OCI-LY1 (cell line): ENCODE measurements around the gene ADORA2A.
A peak's percentile ranks its signal among the peaks of the same experiment; 100 is the strongest.

Experiments used
- H2AFZ ChIP-seq: fragments of 200-600 bp; sonication (generic), shearing (Covaris generic); 2 replicates; pipeline ENCODE4 v1.6.0; 2014; ENCODE audit warnings: antibody characterized with exemption, mild to moderate bottlenecking, low read length
- H3F3A ChIP-seq: fragments of 200-600 bp; sonication (generic), shearing (Covaris generic); 2 replicates; pipeline ENCODE4 v1.6.0; 2014; ENCODE audit warnings: mild to moderate bottlenecking, antibody characterized with exemption, low read length, moderate library complexity; ENCODE audit not compliant: insufficient read depth
- H3K27ac ChIP-seq: fragments of 200-600 bp; sonication (generic); 2 replicates; pipeline ENCODE4 v1.5.1; 2014; ENCODE audit warnings: low read length, mixed run types, mild to moderate bottlenecking, low read depth; ENCODE audit not compliant: poor library complexity, severe bottlenecking
- H3K27me3 ChIP-seq: fragments of 200-600 bp; sonication (generic); 2 replicates; pipeline ENCODE4 v1.6.0; 2014; ENCODE audit warnings: antibody characterized with exemption, mild to moderate bottlenecking, low read length, moderate library complexity; ENCODE audit not compliant: insufficient read depth
- H3K36me3 ChIP-seq: fragments of 200-600 bp; sonication (generic); 2 replicates; pipeline ENCODE4 v1.6.1; 2014; ENCODE audit warnings: mild to moderate bottlenecking, antibody characterized with exemption, low read length, moderate library complexity, mixed read lengths; ENCODE audit not compliant: insufficient read depth
- H3K4me1 ChIP-seq: fragments of 200-600 bp; sonication (generic); 2 replicates; pipeline ENCODE4 v1.5.1; 2014; ENCODE audit warnings: mild to moderate bottlenecking, low read length, moderate library complexity; ENCODE audit not compliant: insufficient read depth, severe bottlenecking
- H3K4me2 ChIP-seq: fragments of 200-600 bp; sonication (generic), shearing (Covaris generic); 2 replicates; pipeline ENCODE4 v1.6.1; 2014; ENCODE audit warnings: low read length
- H3K4me3 ChIP-seq: fragments of 200-600 bp; sonication (generic); 2 replicates; pipeline ENCODE4 v1.5.1; 2014; ENCODE audit warnings: low read length, low read depth, mild to moderate bottlenecking, mixed read lengths; ENCODE audit not compliant: poor library complexity, severe bottlenecking
- H3K79me2 ChIP-seq: fragments of 200-600 bp; shearing (Covaris generic); 2 replicates; pipeline ENCODE4 v1.6.1; 2016; ENCODE audit warnings: mixed run types, low read length, mixed read lengths; ENCODE audit not compliant: insufficient read depth
- H3K9ac ChIP-seq: fragments of 200-600 bp; sonication (generic), shearing (Covaris generic); 2 replicates; pipeline ENCODE4 v1.6.1; 2014; ENCODE audit warnings: mild to moderate bottlenecking, low read length, mixed read lengths
- H3K9me2 ChIP-seq: fragments of 200-600 bp; sonication (generic), shearing (Covaris generic); 2 replicates; pipeline ENCODE4 v1.6.1; 2014; ENCODE audit warnings: low read depth, mild to moderate bottlenecking, low read length, mixed read lengths
- H3K9me3 ChIP-seq: fragments of 200-600 bp; shearing (Covaris generic); 2 replicates; pipeline ENCODE4 v1.6.1; 2014; ENCODE audit warnings: low read length, mixed read lengths
- H4K20me1 ChIP-seq: fragments of 200-600 bp; sonication (generic), shearing (Covaris generic); 2 replicates; pipeline ENCODE4 v1.6.0; 2016; ENCODE audit warnings: mild to moderate bottlenecking, low read length; ENCODE audit not compliant: insufficient read depth
- EZH2 ChIP-seq: fragments of 200-600 bp; sonication (generic), shearing (Covaris generic); IDR thresholded peaks from 2 replicates; pipeline ENCODE4 v1.8.0; 2017; ENCODE audit warnings: borderline replicate concordance, mixed run types, mild to moderate bottlenecking, antibody characterized with exemption, low read length, moderate library complexity, mixed read lengths
- TF ChIP-seq, protein P1 (sequence below): fragments of 200-600 bp; sonication (generic), shearing (Covaris generic); IDR thresholded peaks from 2 replicates; pipeline ENCODE4 v1.5.1; 2017; ENCODE audit warnings: mild to moderate bottlenecking, antibody characterized with exemption, low read length, moderate library complexity, mixed read lengths

The ADORA2A gene

GRCh38 chr22:24427500-24428164, at the start of gene ADORA2A:
TSS of gene ADORA2A (plus strand) at chr22:24427599. CDS start at chr22:24433405, 5,806 bp downstream.
- no peaks in the 10 kb centered on the region for H3K27me3 ChIP-seq
- H3K4me2 ChIP-seq: peak within 1 kb of the TSS; percentile 70
- no peaks in the 10 kb centered on the region for H3K79me2 ChIP-seq
- H3K27ac ChIP-seq: peak within 1 kb of the TSS; percentile 99
- H3K9me2 ChIP-seq: no peaks in the 10 kb centered on the region
- TF ChIP-seq EZH2: no peak
- TF ChIP-seq, protein P1, sequence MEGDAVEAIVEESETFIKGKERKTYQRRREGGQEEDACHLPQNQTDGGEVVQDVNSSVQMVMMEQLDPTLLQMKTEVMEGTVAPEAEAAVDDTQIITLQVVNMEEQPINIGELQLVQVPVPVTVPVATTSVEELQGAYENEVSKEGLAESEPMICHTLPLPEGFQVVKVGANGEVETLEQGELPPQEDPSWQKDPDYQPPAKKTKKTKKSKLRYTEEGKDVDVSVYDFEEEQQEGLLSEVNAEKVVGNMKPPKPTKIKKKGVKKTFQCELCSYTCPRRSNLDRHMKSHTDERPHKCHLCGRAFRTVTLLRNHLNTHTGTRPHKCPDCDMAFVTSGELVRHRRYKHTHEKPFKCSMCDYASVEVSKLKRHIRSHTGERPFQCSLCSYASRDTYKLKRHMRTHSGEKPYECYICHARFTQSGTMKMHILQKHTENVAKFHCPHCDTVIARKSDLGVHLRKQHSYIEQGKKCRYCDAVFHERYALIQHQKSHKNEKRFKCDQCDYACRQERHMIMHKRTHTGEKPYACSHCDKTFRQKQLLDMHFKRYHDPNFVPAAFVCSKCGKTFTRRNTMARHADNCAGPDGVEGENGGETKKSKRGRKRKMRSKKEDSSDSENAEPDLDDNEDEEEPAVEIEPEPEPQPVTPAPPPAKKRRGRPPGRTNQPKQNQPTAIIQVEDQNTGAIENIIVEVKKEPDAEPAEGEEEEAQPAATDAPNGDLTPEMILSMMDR: no peak
- H3K4me3 ChIP-seq: peak within 1 kb of the TSS; percentile 69
- H3K9me3 ChIP-seq: no peaks in the 10 kb centered on the region
- peaks cover 89% of the 10 kb centered on the region for H3K4me1 ChIP-seq
- H3K9ac ChIP-seq: peak within 1 kb of the TSS; percentile 68
- H4K20me1 ChIP-seq: no peaks in the 10 kb centered on the region
- H2AFZ ChIP-seq: no peak within 1 kb of the TSS
- H3K36me3 ChIP-seq: no peaks in the 10 kb centered on the region
- no peaks in the 10 kb centered on the region for H3F3A ChIP-seq

DNA sequence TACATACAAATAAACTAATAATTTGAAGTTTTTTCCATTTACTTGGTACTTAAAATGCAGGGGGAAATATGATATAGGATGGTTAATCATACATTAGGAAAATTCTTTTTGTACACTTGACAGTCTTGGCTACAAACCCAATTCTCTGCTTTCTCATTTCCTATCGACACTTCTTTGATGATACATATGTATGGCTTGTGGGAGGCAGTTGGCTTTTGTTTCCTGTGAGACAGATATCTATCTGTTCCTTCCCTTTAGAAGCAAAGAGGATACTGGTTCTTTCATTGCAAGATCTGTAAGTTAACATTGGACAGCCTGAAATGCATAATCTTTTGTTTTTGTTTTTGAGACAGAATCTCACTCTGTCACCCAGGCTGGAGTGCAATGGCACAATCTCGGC, 47.9 kb upstream of the ADORA2A start:
- Histone ChIP-seq H3K9me2 (no peaks in the 10 kb centered on the region), H3K4me2 (no peak overlapping the region), H2AFZ (no peak overlapping the region), H3K4me3 (no peak overlapping the region), H3K4me1 (no peaks in the 10 kb centered on the region), H3K36me3 (peaks cover 58% of the 10 kb centered on the region), H3K9ac (no peak overlapping the region), H3K27me3 (no peaks in the 10 kb centered on the region), H3K27ac (no peak overlapping the region), H4K20me1 (no peaks in the 10 kb centered on the region), H3F3A (no peaks in the 10 kb centered on the region), H3K9me3 (no peaks in the 10 kb centered on the region), H3K79me2 (no peaks in the 10 kb centered on the region)
- TF ChIP-seq, protein P1: no peak
- no peak for TF ChIP-seq EZH2

- Histone ChIP-seq H4K20me1 (no peaks in the 10 kb centered on the region), H3F3A (no peaks in the 10 kb centered on the region), H3K9me3 (no peaks in the 10 kb centered on the region), H3K9ac (no peak overlapping the region), H3K9me2 (no peaks in the 10 kb centered on the region), H3K36me3 (peaks cover 51% of the 10 kb centered on the region), H3K4me3 (no peak overlapping the region), H3K4me2 (no peak overlapping the region), H3K27ac (no peak overlapping the region), H3K79me2 (no peaks in the 10 kb centered on the region), H3K4me1 (no peaks in the 10 kb centered on the region), H3K27me3 (no peaks in the 10 kb centered on the region), H2AFZ (no peak overlapping the region)
- TF ChIP-seq EZH2: no peak
- TF ChIP-seq, protein P1: no peak
These were observed 47.0 kb upstream of the ADORA2A start for GRCh38 chr22:24380220-24380904.
